Measurements from ENCODE around the gene TRHDE. TPM values are rescaled to one million over a fixed set of nuclear protein-coding genes. Genes with fewer than 3 reads are reported as not detected.

Gene TRHDE
- total RNA-seq, 2 donors from 2014 or later = 0.57 to 8.7 TPM

- Histone ChIP-seq H3K4me3 (no peak overlapping the region), H3K27me3 (peaks cover 34% of the 10 kb centered on the region), H3K9me3 (no peaks in the 10 kb centered on the region), H3K36me3 (no peaks in the 10 kb centered on the region), H3K9ac (ENCODE audit: low read depth in 2 of 2, low read length in 2 of 2) (no peak overlapping the region), H3K4me1 (no peaks in the 10 kb centered on the region), H3K27ac (no peak overlapping the region)
- no peak for DNase-seq
- no peak for TF ChIP-seq CTCF (IDR thresholded peaks at IDR 0.05)
- intact Hi-C loops (cut with DNase I) = no loop called here
These were observed 2.7 kb upstream of the TRHDE start for GRCh38 chr12:72269491-72269890.

- no peak for TF ChIP-seq CTCF (IDR thresholded peaks at IDR 0.05)
- no peaks in the 10 kb centered on the region for H3K36me3 ChIP-seq
- peaks cover 34% of the 10 kb centered on the region for H3K27me3 ChIP-seq
- no peak overlapping the region for H3K9ac ChIP-seq (ENCODE audit: low read depth in 2 of 2, low read length in 2 of 2)
- H3K4me1 ChIP-seq = no peaks in the 10 kb centered on the region
- H3K4me3 ChIP-seq = no peak overlapping the region
- no peaks in the 10 kb centered on the region for H3K9me3 ChIP-seq
- intact Hi-C loops (cut with DNase I) = no loop called here
- no peak for DNase-seq
- H3K27ac ChIP-seq = no peak overlapping the region
These were observed 1.9 kb upstream of the TRHDE start for GRCh38 chr12:72270246-72270645.

- no peaks in the 10 kb centered on the region for H3K4me1 ChIP-seq
- intact Hi-C loops (cut with DNase I) = no loop called here
- no peak for TF ChIP-seq CTCF (IDR thresholded peaks at IDR 0.05)
- no peaks in the 10 kb centered on the region for H3K36me3 ChIP-seq
- no peak overlapping the region for H3K27ac ChIP-seq
- no peak overlapping the region for H3K9ac ChIP-seq (ENCODE audit: low read depth in 2 of 2, low read length in 2 of 2)
- no peak for DNase-seq
- no peak overlapping the region for H3K4me3 ChIP-seq
- peaks cover 34% of the 10 kb centered on the region for H3K27me3 ChIP-seq
- no peaks in the 10 kb centered on the region for H3K9me3 ChIP-seq
These were observed 1.2 kb upstream of the TRHDE start for GRCh38 chr12:72270961-72271360.

GRCh38 chr12:72271451-72272090, 599 bp upstream of the TRHDE start:
- Histone ChIP-seq H3K36me3 (no peaks in the 10 kb centered on the region), H3K27me3 (peaks cover 34% of the 10 kb centered on the region), H3K4me1 (no peaks in the 10 kb centered on the region), H3K27ac (no peak overlapping the region), H3K4me3 (peak overlapping the region; percentile 19), H3K9me3 (no peaks in the 10 kb centered on the region), H3K9ac (ENCODE audit: low read depth in 2 of 2, low read length in 2 of 2) (no peak overlapping the region)
- TF ChIP-seq CTCF (IDR thresholded peaks at IDR 0.05) = no peak
- DNase-seq = peak; percentile 16
- intact Hi-C loops (cut with DNase I) = no loop called here

- intact Hi-C loops (cut with DNase I) = no loop called here
- H3K27me3 ChIP-seq = peaks cover 34% of the 10 kb centered on the region
- H3K4me1 ChIP-seq = no peaks in the 10 kb centered on the region
- peak overlapping the region in 1 of 2 donors; percentile 9 for H3K9ac ChIP-seq (ENCODE audit: low read depth in 2 of 2, low read length in 2 of 2)
- no peak for TF ChIP-seq CTCF (IDR thresholded peaks at IDR 0.05)
- H3K4me3 ChIP-seq = peak overlapping the region; percentile 19
- DNase-seq = peak; percentile 14
- H3K9me3 ChIP-seq = no peaks in the 10 kb centered on the region
- H3K27ac ChIP-seq = no peak overlapping the region
- H3K36me3 ChIP-seq = no peaks in the 10 kb centered on the region
These were observed 745 bp downstream of the TRHDE start for GRCh38 chr12:72272731-72273498.

Data from colonic mucosa (tissue), 4 donors.